Epithelial cell of esophagus (primary cell): Measurements from ENCODE around the gene LNPK.

Experiments used
- DNase-seq: peaks from one replicate; pipeline ENCODE4 v3.0.0; 2010; ENCODE audit warnings: low read depth
- H3K4me3 ChIP-seq: 2 replicates; pipeline ENCODE4 v1.5.1; 2011; ENCODE audit warnings: mild to moderate bottlenecking, low read length, control low read depth
- TF ChIP-seq, protein P1 (sequence below): IDR thresholded peaks from 2 replicates; pipeline ENCODE4 v1.5.1; 2011; ENCODE audit warnings: low read depth, mild to moderate bottlenecking, low read length, control low read depth, inconsistent platforms; ENCODE audit not compliant: insufficient read depth; ENCODE audit errors: missing control alignments

The LNPK gene, protein sequence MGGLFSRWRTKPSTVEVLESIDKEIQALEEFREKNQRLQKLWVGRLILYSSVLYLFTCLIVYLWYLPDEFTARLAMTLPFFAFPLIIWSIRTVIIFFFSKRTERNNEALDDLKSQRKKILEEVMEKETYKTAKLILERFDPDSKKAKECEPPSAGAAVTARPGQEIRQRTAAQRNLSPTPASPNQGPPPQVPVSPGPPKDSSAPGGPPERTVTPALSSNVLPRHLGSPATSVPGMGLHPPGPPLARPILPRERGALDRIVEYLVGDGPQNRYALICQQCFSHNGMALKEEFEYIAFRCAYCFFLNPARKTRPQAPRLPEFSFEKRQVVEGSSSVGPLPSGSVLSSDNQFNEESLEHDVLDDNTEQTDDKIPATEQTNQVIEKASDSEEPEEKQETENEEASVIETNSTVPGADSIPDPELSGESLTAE

DNA sequence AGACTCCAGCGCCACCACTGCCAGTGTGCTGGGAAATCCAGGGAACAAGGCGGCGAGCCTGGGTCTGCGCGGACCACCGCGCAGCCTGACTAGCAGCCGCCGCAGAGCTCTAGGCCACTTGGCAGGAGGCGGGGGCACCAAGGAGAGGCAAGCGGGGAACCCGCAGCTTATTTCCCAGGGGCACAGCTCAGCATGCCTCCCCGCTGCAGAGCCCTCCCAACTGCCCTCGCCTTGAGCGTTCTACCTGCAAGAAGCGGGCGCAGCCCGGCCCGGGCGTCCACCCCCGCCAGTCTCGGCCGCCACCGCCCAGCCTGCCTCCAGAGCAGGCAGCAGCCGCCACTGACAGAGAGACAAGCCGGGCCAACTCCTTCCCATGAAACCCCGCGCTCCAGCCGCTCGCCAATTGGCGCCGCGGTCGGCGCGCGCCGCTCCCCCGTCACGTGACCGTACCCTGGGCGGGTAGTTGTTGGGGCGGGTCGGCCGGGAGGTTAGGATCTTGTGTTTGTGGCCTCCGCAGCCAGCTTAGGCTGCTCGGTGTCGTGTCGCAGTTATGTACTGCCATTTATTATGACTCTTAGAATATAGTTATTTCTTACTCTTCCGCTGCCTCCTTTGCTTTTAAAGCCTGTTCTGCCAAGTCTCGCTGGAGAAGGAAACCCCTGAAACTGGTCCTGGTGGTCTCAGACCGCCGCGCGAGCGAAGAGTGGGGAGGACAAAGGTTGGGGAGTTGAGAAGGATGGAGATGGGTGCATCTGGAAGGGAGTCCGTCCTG is at the start of gene LNPK:
Gene LNPK (minus strand): TSS at position 352 of the 772 bp plus-strand sequence. CDS start 6,683 bp downstream, outside the sequence.
- DNase-seq = peak; percentile 92
- peak within 1 kb of the TSS; percentile 79 for H3K4me3 ChIP-seq
- TF ChIP-seq, protein P1, sequence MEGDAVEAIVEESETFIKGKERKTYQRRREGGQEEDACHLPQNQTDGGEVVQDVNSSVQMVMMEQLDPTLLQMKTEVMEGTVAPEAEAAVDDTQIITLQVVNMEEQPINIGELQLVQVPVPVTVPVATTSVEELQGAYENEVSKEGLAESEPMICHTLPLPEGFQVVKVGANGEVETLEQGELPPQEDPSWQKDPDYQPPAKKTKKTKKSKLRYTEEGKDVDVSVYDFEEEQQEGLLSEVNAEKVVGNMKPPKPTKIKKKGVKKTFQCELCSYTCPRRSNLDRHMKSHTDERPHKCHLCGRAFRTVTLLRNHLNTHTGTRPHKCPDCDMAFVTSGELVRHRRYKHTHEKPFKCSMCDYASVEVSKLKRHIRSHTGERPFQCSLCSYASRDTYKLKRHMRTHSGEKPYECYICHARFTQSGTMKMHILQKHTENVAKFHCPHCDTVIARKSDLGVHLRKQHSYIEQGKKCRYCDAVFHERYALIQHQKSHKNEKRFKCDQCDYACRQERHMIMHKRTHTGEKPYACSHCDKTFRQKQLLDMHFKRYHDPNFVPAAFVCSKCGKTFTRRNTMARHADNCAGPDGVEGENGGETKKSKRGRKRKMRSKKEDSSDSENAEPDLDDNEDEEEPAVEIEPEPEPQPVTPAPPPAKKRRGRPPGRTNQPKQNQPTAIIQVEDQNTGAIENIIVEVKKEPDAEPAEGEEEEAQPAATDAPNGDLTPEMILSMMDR = no peak

DNA sequence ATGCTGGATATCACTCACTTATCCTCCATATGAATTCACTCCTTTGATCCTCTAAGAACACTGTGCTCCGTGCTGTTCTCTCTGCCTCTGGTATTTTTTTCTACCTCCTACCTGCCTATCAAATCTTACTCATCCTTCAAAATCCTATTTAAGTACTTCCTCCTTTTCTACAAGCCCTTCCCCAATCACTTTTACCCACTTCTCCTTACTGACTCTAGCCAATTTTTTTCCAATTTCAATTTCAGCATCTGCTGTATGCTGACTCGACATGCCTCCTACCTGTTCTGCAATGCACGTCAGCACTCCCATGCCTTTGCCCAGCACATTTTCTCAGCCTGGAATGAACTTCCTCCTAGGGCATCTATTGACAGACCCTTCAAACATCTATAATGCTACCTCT is 37.3 kb upstream of the LNPK start:
- H3K4me3 ChIP-seq = no peak overlapping the region
- no peak for DNase-seq
- TF ChIP-seq, protein P1 = no peak

DNA sequence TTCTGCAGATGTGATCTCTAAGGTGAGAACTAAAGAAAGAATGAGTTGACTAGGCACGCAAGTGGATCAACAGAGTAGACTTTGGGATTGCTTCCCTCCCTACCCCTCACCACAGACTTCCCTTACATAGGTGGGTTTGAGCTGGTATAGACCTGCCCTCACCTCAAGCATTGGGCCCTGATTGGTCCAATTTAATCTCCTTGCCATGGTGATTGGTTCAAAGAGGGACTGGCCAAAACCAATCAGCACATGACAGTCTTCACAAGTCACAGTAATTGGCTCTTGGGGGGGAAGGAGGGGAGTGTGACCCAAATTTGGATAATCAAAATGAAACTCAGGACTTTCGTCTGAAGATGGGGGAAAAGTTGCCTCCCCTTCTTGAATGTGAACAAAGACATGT is 36.6 kb upstream of the LNPK start:
- DNase-seq = no peak
- TF ChIP-seq, protein P1 = no peak
- no peak overlapping the region for H3K4me3 ChIP-seq

DNA sequence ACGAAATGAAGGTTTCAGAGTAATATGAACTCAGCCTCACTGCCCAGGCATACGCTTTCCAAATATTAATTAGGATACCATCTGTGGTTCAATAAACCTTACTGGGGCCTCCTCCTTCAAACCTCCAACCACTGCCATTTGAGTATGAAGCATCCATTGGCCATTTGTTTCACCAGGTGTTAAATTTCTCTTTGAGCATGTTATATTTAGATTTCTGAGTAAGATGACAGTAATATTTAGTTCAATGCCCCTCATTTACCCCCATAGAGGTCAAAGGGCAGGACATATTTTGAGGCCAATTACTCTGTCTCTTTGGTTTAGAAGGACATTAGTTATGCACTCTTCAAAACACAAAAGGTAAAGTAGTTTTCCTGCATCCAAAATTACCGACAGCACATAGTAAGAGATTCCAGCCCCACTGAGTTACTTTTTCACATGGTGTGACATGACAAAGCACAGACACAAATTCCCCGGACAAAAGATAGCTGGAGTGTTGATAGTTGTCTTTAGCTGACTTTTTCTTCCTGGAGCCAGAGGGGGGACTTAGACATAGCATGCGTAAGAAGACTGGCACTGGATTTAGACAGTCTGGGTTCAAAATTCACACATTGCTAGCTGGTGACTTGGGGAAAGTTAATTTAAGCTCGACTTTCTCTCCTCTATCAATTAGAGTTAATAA is 33.1 kb upstream of the LNPK start:
- TF ChIP-seq, protein P1 = no peak
- DNase-seq = no peak
- no peak overlapping the region for H3K4me3 ChIP-seq

DNA sequence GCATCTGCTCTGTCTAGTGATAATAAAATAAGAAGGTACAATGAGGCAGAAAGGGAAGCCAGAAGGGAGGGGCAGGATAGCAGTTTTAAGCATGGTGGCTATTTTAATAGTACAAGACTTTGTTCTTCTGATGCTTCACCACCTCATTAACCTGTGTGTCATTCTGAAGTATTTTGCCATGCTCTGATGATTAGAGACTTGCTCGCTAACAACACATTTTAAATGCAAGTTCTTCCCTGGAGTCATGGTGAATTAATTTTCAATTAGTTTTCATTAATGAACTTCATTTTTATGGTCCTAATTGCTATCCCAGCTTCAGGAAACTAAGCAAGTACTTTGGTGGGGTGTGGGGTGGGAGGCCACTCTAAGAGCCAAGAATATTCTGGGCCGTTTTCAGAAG is 25.7 kb upstream of the LNPK start:
- H3K4me3 ChIP-seq = no peak overlapping the region
- TF ChIP-seq, protein P1 = no peak
- DNase-seq = no peak

DNA sequence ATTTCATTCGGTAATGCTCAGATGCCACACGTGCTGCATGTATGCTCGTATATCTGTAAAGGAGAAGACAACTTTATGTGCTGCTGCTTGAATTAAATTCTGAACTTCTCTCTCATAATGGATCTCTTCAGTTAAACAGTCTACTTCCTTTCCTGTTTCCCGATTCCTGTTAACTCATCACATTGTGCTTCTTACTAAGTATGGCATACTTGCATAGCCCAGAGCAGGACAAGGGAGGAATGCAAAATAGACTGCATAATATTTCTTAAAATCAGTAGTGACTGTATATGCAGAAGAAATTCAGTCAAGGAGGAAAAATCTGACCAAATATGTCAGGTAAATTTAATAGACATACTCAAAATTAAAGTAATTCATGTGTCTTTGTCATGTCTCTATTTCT is 23.9 kb upstream of the LNPK start:
- TF ChIP-seq, protein P1 = no peak
- DNase-seq = no peak
- H3K4me3 ChIP-seq = no peak overlapping the region
